ENCODE results near the gene COL16A1. TPM values are rescaled to one million over a fixed set of nuclear protein-coding genes. Genes with fewer than 3 reads are reported as not detected.

The COL16A1 gene
- total and polyA plus RNA-seq, 2 of the 13 experiments (the other 11 are each of a cell fraction or from before 2014, with no cell fraction given): 4.3 to 12.2 TPM

DNA sequence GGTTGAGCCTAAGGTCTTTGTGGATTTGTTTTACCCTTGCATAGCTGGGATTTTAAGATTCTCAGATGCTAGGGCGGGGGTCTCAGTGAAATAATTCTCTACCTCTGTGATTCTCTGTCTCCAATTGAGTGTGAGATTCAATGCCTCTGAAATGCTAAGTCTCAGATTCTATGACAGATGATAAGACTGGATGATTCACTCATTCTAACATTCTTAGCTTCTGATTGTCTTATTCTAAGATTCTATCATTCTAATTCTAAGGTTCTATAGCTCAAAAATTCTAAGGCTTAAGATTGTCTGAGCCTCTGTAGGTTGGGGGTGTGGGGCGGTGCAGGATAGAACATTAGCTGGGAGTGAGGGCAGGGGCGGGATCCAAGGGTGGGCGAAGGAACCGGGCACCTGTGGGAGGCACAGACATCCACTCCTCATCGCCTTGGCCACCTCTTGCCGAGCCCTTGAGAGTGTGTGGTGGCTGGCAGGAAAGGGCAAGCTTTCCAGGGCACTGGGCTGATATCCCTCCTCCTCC lies 30.8 kb upstream of the COL16A1 start:
- in situ Hi-C loops (cut with HindIII; ENCODE audit: extremely low pct_ligation_motif_present, low pct_unique_long_range_greater_than_20kb) (no loop called here), intact Hi-C loops (cut with micrococcal nuclease; ENCODE audit: unreplicated experiment) (no loop called here)
- Histone ChIP-seq H3K4me1 (ENCODE audit: insufficient read depth, low read length) (peaks cover 9% of the 10 kb centered on the region; the same call in 1 of the 2 replicates), H3K4me2 (ENCODE audit: low read depth, low read length) (no peak overlapping the region), H3K79me2 (ENCODE audit: insufficient read depth, low read length) (no peaks in the 10 kb centered on the region), H3K4me3 (replicated peaks in 1 of 3; ENCODE audit: insufficient read depth in 1 of 3, low read depth in 2 of 3, low read length in 3 of 3) (no peak overlapping the region), H3K36me3 (replicated peaks in 1 of 2; ENCODE audit: control insufficient read depth in 1 of 2, insufficient read depth in 2 of 2, low read length in 2 of 2) (no peaks in the 10 kb centered on the region), H2AFZ (ENCODE audit: low read length) (no peak overlapping the region), H4K20me1 (ENCODE audit: insufficient read depth, low read length) (no peaks in the 10 kb centered on the region), H3K27ac (ENCODE audit: extremely low read length, insufficient read depth, low read length) (no peak overlapping the region), H3K9ac (ENCODE audit: insufficient read depth, low read depth, low read length) (no peak overlapping the region), H3K27me3 (ENCODE audit: control insufficient read depth in 1 of 2, insufficient read depth in 2 of 2, low read length in 2 of 2) (peaks cover 9 to 78% of the 10 kb centered on the region in 2 experiments), H3K9me3 (ENCODE audit: low read length) (no peaks in the 10 kb centered on the region)
- BruUV-seq (replicated peaks): no TSS peak
- 15% methylated on average over 6 of the region's 7 CpGs for WGBS (ENCODE audit: low lambda C conversion rate)
- CTCF ChIA-PET (ENCODE audit: low intra/inter-chr PET ratio, low total read pairs): no interaction called here
- FAIRE-seq (no peak), ATAC-seq (no peak), DNase-seq (ENCODE audit: low spot score) (no peak)
- POLR2A ChIA-PET: interaction anchor here (0.7 kb wide), 1 partner anchor 10 kb away, joined by 3 read pairs; no protein-coding TSS in a partner anchor
- TF ChIP-seq CAMTA2 (CRISPR knock-in tag; IDR thresholded peaks at IDR 0.05; ENCODE audit: borderline replicate concordance): no peak
- TF ChIP-seq SP2 (CRISPR knock-in tag; IDR thresholded peaks at IDR 0.05): no peak

DNA sequence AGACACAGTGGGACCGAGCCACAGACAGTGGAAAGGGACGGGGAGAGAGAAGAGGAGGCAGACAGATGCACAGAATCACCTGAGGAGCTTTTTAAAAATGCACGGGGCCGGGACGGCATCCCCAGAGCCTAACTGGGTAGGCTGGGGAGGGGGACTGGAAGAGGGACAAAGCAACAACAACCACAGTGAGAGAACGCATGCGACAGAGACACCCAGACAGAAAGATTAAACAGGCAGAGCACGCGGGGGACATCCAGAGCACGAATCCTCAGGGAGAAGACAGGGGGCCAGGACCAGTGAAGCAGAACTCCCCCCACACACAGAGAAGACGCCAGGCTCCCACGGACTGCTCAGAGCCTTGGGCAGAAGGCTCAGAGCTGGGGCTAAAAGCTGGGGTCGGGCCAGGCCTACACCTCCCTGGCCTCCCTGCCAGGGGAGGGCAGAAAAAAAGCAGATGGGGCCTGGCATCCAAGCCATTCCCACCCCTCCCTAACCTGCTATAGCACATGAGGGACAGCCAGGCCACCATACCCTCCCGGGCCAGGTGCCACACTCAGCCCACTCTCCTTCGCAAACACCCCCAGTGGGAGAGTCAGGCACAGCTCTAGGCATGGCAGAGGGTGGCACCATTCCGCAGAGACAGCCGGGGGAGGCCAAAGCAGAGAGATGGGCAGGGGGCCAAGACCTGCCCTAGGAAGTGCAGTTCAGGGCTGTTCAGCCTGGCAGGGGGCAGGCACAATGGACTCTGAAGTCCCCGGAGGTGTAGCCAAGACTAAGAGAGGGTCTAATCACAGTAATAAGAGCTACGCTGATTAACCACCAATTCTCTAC lies 29.8 kb upstream of the COL16A1 start:
- Histone ChIP-seq H3K4me3 (replicated peaks in 1 of 3; ENCODE audit: insufficient read depth in 1 of 3, low read depth in 2 of 3, low read length in 3 of 3) (no peak overlapping the region), H3K9ac (ENCODE audit: insufficient read depth, low read depth, low read length) (no peak overlapping the region), H4K20me1 (ENCODE audit: insufficient read depth, low read length) (no peaks in the 10 kb centered on the region), H3K79me2 (ENCODE audit: insufficient read depth, low read length) (no peaks in the 10 kb centered on the region), H3K4me1 (ENCODE audit: insufficient read depth, low read length) (peaks cover 9% of the 10 kb centered on the region; the same call in 1 of the 2 replicates), H3K36me3 (replicated peaks in 1 of 2; ENCODE audit: control insufficient read depth in 1 of 2, insufficient read depth in 2 of 2, low read length in 2 of 2) (no peaks in the 10 kb centered on the region), H3K9me3 (ENCODE audit: low read length) (no peaks in the 10 kb centered on the region), H3K27me3 (ENCODE audit: control insufficient read depth in 1 of 2, insufficient read depth in 2 of 2, low read length in 2 of 2) (peaks cover 11 to 83% of the 10 kb centered on the region in 2 experiments), H2AFZ (ENCODE audit: low read length) (no peak overlapping the region), H3K27ac (ENCODE audit: extremely low read length, insufficient read depth, low read length) (no peak overlapping the region), H3K4me2 (ENCODE audit: low read depth, low read length) (no peak overlapping the region)
- FAIRE-seq (no peak), ATAC-seq (no peak), DNase-seq (ENCODE audit: low spot score) (no peak)
- in situ Hi-C loops (cut with HindIII; ENCODE audit: extremely low pct_ligation_motif_present, low pct_unique_long_range_greater_than_20kb) (no loop called here), intact Hi-C loops (cut with micrococcal nuclease; ENCODE audit: unreplicated experiment) (no loop called here)
- POLR2A ChIA-PET: no interaction called here
- CTCF ChIA-PET (ENCODE audit: low intra/inter-chr PET ratio, low total read pairs): no interaction called here
- BruUV-seq (replicated peaks): no TSS peak
- no peak for TF ChIP-seq GFI1 (CRISPR knock-in tag; IDR thresholded peaks at IDR 0.05; ENCODE audit: borderline replicate concordance)
- no peak for TF ChIP-seq ZNF850 (CRISPR knock-in tag; conservative IDR thresholded peaks at IDR 0.05)
- TF ChIP-seq ZNF24 (IDR thresholded peaks at IDR 0.05): no peak
- TF ChIP-seq ATAD3A (CRISPR knock-in tag; IDR thresholded peaks at IDR 0.05): no peak
- TF ChIP-seq FOXO1 (CRISPR knock-in tag; IDR thresholded peaks at IDR 0.05): no peak
- TF ChIP-seq TCF12 (IDR thresholded peaks at IDR 0.05): no peak
- no peak for TF ChIP-seq TCF12 (CRISPR knock-in tag; IDR thresholded peaks at IDR 0.05)
- TF ChIP-seq ZNF570 (CRISPR knock-in tag; IDR thresholded peaks at IDR 0.05; ENCODE audit: borderline replicate concordance): no peak
- TF ChIP-seq SNAI1 (CRISPR knock-in tag; IDR thresholded peaks at IDR 0.05; ENCODE audit: borderline replicate concordance): no peak
- no peak for TF ChIP-seq FOXO4 (CRISPR knock-in tag; conservative IDR thresholded peaks at IDR 0.05)
- TF ChIP-seq ZNF766 (CRISPR knock-in tag; IDR thresholded peaks at IDR 0.05; ENCODE audit: borderline replicate concordance): no peak
- TF ChIP-seq ZNF251 (CRISPR knock-in tag; IDR thresholded peaks at IDR 0.05): no peak
- TF ChIP-seq TBX3 (IDR thresholded peaks at IDR 0.05; ENCODE audit: borderline replicate concordance): no peak
- WGBS (ENCODE audit: low lambda C conversion rate): 39% methylated on average over 14 of the region's 19 CpGs
